Parathyroid adenoma (tissue), 2 donors: ENCODE data around the gene CDKL1.

Source experiments
- H2AFZ ChIP-seq: fragments of 300-600 bp; sonication (generic); one replicate; pipeline ENCODE4 v1.7.0; 2017; ENCODE audit warnings: antibody characterized with exemption, mild to moderate bottlenecking
- H3K27ac ChIP-seq: fragments of 300-600 bp; sonication (generic); one replicate; pipeline ENCODE4 v1.7.0; 2017
- H3K27me3 ChIP-seq: fragments of 300-600 bp; sonication (generic); one replicate; pipeline ENCODE4 v1.7.0; 2017; ENCODE audit warnings: low read length; ENCODE audit not compliant: control insufficient read depth, insufficient read depth
- H3K36me3 ChIP-seq: fragments of 300-600 bp; sonication (generic); one replicate; pipeline ENCODE4 v1.7.0; 2017; ENCODE audit warnings: low read length; ENCODE audit not compliant: control insufficient read depth, insufficient read depth
- H3K4me1 ChIP-seq: fragments of 300-600 bp; sonication (generic); one replicate; pipeline ENCODE4 v1.7.0; 2017; ENCODE audit warnings: control low read depth
- H3K4me2 ChIP-seq: fragments of 300-600 bp; sonication (generic); one replicate; pipeline ENCODE4 v1.7.0; 2017; ENCODE audit warnings: low read length
- H3K4me3 ChIP-seq: fragments of 300-600 bp; sonication (generic); one replicate; pipeline ENCODE4 v1.7.0; 2017; ENCODE audit warnings: low read depth, low read length
- H3K79me2 ChIP-seq: fragments of 300-600 bp; sonication (generic); one replicate; pipeline ENCODE4 v1.7.0; 2017; ENCODE audit warnings: control low read depth
- H3K9ac ChIP-seq: fragments of 300-600 bp; sonication (generic); one replicate; pipeline ENCODE4 v1.7.0; 2017; ENCODE audit warnings: mild to moderate bottlenecking
- H3K9me3 ChIP-seq: fragments of 300-600 bp; sonication (generic); one replicate; pipeline ENCODE4 v1.7.0; 2017; ENCODE audit warnings: low read length; ENCODE audit not compliant: control insufficient read depth
- TF ChIP-seq, protein P1 (sequence below): fragments of 300-600 bp; sonication (generic); IDR thresholded peaks from one replicate; pipeline ENCODE4 v1.7.0; 2017; ENCODE audit warnings: antibody characterized with exemption, mild to moderate bottlenecking
- donor health status: primary hyperparathyroidism.

Gene CDKL1

DNA sequence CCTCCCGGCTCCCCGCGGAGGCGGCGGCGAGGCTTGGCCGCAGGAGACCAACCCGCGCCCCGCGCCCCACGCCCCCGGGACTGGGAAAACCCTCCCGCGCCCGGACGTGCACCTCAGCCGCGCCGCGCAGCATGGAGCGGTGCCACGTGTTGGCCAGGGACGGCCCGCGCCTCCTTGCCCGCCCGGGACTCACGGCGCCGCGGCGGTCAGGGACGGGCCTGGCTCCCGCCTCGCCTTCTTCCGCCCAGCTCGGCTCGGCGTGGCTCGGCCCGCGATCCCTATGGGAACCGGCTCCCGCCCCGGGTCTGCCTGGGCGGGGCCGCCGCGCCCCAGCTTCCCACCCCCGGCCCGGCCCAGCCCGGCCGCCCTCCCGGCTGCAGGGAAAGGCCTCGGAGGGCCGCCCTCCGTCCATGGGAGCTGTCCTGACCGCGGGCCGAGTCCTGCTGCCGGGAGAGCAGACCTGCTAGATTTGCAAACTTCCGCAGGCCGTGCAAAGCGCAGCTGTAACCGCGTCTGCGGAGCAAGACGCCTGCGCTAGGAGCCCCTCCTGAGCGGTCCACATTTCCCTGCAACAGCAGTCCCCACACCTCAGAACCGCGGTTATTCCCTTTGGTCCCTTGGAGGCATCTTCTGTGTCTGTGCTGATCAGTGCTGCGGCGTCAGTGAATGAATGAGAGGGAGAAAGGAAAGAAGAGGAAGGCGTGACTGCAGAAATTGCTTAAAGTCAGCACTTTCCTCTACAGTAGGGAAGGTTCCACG lies at the start of gene CDKL1:
Gene CDKL1 (minus strand): TSS at position 251 of the 759 bp plus-strand sequence. CDS start 1,013 bp downstream, outside the sequence.
- TF ChIP-seq, protein P1, sequence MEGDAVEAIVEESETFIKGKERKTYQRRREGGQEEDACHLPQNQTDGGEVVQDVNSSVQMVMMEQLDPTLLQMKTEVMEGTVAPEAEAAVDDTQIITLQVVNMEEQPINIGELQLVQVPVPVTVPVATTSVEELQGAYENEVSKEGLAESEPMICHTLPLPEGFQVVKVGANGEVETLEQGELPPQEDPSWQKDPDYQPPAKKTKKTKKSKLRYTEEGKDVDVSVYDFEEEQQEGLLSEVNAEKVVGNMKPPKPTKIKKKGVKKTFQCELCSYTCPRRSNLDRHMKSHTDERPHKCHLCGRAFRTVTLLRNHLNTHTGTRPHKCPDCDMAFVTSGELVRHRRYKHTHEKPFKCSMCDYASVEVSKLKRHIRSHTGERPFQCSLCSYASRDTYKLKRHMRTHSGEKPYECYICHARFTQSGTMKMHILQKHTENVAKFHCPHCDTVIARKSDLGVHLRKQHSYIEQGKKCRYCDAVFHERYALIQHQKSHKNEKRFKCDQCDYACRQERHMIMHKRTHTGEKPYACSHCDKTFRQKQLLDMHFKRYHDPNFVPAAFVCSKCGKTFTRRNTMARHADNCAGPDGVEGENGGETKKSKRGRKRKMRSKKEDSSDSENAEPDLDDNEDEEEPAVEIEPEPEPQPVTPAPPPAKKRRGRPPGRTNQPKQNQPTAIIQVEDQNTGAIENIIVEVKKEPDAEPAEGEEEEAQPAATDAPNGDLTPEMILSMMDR: no peak

DNA sequence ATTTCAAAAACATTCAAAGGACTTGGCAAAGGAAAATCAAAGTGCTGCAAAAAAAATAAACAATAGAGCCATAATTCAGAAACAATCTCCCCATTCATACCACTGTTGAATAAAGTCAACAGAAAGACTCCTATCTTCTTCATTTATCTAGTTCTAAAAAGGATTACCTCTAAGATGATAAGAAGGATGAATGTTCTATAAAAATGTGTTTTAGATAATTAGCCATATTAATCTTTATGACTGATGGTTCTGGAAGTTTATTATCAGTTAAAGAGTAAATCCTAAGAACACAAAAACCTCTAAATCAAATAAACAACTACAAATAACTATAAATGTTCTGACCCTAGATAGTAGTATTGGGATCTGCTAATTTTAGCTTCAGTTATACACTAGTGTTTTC lies 37.8 kb upstream of the CDKL1 start:
- Histone ChIP-seq H3K27me3 (no peaks in the 10 kb centered on the region), H3K4me2 (no peak overlapping the region), H3K79me2 (no peaks in the 10 kb centered on the region), H3K9ac (no peak overlapping the region), H3K9me3 (no peaks in the 10 kb centered on the region), H3K4me1 (no peaks in the 10 kb centered on the region), H3K36me3 (no peaks in the 10 kb centered on the region), H3K4me3 (no peak overlapping the region), H2AFZ (no peak overlapping the region), H3K27ac (no peak overlapping the region)
- TF ChIP-seq, protein P1: no peak

More for the DNA sequence above, at the start of gene CDKL1:
- peak within 1 kb of the TSS; percentile 69 for H3K4me3 ChIP-seq
- H3K4me2 ChIP-seq: peak within 1 kb of the TSS; percentile 97
- H3K79me2 ChIP-seq: no peaks in the 10 kb centered on the region
- peak within 1 kb of the TSS; percentile 68 for H2AFZ ChIP-seq
- no peaks in the 10 kb centered on the region for H3K27me3 ChIP-seq
- no peaks in the 10 kb centered on the region for H3K9me3 ChIP-seq
- peak within 1 kb of the TSS; percentile 80 for H3K27ac ChIP-seq
- H3K9ac ChIP-seq: no peak within 1 kb of the TSS
- H3K4me1 ChIP-seq: peaks cover 19% of the 10 kb centered on the region
- H3K36me3 ChIP-seq: no peaks in the 10 kb centered on the region

GRCh38 chr14:50432131-50432530 lies 35.5 kb upstream of the CDKL1 start:
- TF ChIP-seq, protein P1: no peak
- Histone ChIP-seq H3K27ac (no peak overlapping the region), H3K4me3 (no peak overlapping the region), H3K4me2 (no peak overlapping the region), H3K4me1 (no peaks in the 10 kb centered on the region), H3K36me3 (no peaks in the 10 kb centered on the region), H3K27me3 (no peaks in the 10 kb centered on the region), H3K79me2 (no peaks in the 10 kb centered on the region), H3K9ac (no peak overlapping the region), H2AFZ (no peak overlapping the region), H3K9me3 (no peaks in the 10 kb centered on the region)

DNA sequence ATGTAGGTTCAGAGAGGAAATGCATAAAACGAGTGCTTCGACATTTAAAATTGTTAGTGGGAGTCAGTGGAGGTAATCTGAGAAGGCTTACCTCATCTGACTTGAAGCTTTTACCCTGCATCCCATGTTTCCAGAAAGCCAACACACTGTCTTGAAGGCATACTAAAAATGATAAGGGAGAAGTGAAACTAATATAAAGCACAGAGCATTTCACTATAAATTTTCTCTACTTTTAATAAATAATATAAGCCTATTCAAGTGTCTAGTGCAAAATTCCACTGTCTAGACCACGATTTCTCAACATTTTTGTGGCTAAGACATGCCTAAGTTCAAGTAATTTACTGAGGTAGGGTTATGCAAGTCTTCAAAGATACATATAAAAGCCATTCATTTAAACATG lies 29.1 kb upstream of the CDKL1 start:
- TF ChIP-seq, protein P1: no peak
- Histone ChIP-seq H3K79me2 (no peaks in the 10 kb centered on the region), H3K9me3 (no peaks in the 10 kb centered on the region), H3K36me3 (no peaks in the 10 kb centered on the region), H3K27ac (no peak overlapping the region), H3K27me3 (no peaks in the 10 kb centered on the region), H3K4me2 (no peak overlapping the region), H2AFZ (no peak overlapping the region), H3K4me3 (no peak overlapping the region), H3K9ac (no peak overlapping the region), H3K4me1 (no peaks in the 10 kb centered on the region)

DNA sequence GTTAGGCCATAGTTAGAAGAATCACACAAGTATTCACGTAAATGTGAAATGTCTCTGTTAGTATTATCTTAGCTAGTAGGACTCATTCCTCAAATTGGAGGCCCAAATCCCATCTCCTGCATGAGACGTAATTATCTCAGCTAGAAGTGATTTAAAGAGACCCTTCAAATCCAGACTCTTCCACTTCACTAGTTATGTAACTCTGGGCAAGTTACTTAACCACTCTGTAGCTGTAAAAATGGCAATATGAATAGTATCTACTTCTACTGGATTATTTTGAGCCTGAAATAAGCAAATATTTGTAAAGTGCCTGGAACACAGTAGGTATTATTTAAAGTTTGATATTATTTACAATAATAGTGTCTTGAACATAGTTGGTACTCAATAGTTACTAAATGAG lies 28.4 kb upstream of the CDKL1 start:
- Histone ChIP-seq H3K4me1 (peaks cover under 1% of the 10 kb centered on the region), H3K79me2 (no peaks in the 10 kb centered on the region), H3K9me3 (no peaks in the 10 kb centered on the region), H3K4me2 (no peak overlapping the region), H3K9ac (no peak overlapping the region), H3K36me3 (no peaks in the 10 kb centered on the region), H3K27me3 (no peaks in the 10 kb centered on the region), H2AFZ (no peak overlapping the region), H3K4me3 (no peak overlapping the region), H3K27ac (no peak overlapping the region)
- TF ChIP-seq, protein P1: no peak
